ENCODE data around the gene KERA.
"Not testable (repeated sequence)": the region's sequence is repeated elsewhere in the genome, so short reads cannot be mapped to it uniquely, and the experiment has no call there.

Gene KERA, protein sequence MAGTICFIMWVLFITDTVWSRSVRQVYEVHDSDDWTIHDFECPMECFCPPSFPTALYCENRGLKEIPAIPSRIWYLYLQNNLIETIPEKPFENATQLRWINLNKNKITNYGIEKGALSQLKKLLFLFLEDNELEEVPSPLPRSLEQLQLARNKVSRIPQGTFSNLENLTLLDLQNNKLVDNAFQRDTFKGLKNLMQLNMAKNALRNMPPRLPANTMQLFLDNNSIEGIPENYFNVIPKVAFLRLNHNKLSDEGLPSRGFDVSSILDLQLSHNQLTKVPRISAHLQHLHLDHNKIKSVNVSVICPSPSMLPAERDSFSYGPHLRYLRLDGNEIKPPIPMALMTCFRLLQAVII

GRCh38 chr12:91057368-91058165 is at the start of gene KERA:
Gene KERA, minus strand, starts transcription at chr12:91058024. Its CDS starts 1,743 bp downstream, at chr12:91056281.
- DNase-seq = no peak

DNA sequence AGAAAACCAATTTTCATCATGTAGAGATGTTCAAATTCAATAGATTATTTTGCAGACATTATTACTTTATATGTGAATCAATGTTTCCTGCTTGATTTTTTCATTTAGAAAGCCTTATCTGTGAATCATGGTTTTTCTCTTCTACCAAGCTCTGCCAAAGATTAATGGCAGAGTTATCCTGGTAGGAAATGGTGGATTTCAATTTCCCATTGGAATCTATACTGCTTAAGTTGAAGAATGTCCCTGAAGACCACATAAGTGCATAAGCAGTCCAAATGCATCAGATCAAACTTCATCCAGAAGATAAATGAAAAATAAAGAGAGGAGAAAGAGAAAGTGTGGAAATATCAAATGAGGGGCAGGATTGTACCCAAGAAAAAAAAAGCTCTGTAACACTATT is 48.5 kb upstream of the KERA start:
- no peak for DNase-seq

DNA sequence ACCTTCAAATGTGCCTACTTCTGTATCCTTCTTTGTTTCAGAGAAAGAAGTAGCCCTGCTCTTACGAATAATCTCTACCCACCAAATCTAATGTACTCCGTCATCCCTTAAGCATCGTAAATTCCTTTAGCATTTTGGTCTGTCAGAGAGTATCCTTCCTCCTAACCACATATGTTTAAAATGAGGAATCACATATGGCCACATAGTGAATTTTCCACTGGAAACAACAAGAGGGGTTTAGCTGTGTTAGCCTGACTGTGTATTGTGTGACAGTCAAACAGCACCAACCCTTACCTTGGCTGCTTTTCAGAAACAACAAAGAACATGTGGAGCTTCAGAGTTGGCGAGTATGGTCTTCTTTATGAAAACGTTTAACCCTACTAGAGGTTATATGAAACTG is 48.0 kb upstream of the KERA start:
- no peak for DNase-seq

GRCh38 chr12:91104812-91105466 is 47.1 kb upstream of the KERA start:
- no peak for DNase-seq

DNA sequence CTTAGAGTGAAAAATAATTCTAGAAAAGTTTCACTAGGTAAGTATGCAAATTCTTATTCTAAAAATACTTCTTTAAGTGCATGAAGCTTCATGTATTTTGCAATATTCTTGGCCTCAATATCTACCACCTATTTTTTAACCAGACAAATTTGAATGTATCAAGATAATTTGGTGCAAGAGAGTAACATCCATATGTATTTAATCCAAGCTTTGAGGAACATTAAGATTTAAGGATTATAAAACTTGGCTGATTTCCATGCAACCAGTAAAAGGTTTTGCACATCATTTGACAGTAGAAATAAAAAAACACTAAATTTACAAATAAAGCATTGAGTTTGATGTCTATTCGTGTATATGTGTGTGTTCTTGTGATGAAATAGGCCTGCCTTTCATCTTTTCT is 45.8 kb upstream of the KERA start:
- DNase-seq = no peak

DNA sequence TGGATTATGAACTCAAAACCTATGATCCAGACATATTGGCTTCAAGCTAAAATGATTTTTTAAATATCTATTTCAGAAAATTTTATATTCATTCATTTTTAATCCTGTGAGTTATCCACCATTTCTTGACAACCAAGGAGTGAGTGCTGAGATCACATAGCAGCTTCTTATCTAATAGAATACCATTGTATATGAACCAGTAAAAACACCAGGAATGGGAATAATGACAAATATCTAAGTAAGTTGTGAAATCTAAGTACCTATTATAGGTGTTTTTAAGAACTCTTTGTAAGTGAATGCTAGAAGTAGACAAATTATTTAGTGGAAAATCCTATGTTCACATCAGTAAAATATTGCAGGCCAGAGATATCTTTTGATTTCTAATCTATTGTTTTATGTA is 45.3 kb upstream of the KERA start:
- DNase-seq = no peak

GRCh38 chr12:91100906-91101305 is 43.1 kb upstream of the KERA start:
- DNase-seq = no peak

- no peak for DNase-seq
Observed at GRCh38 chr12:91099836-91100235, 42.0 kb upstream of the KERA start.

GRCh38 chr12:91099341-91099740 is 41.5 kb upstream of the KERA start:
- DNase-seq = no peak

GRCh38 chr12:91098941-91099340 is 41.1 kb upstream of the KERA start:
- DNase-seq = no peak

- DNase-seq = no peak
Observed at GRCh38 chr12:91098461-91098860, 40.6 kb upstream of the KERA start.

- no peak for DNase-seq
Observed at GRCh38 chr12:91094957-91095356, 37.1 kb upstream of the KERA start.

GRCh38 chr12:91094032-91094662 is 36.3 kb upstream of the KERA start:
- DNase-seq = no peak

DNA sequence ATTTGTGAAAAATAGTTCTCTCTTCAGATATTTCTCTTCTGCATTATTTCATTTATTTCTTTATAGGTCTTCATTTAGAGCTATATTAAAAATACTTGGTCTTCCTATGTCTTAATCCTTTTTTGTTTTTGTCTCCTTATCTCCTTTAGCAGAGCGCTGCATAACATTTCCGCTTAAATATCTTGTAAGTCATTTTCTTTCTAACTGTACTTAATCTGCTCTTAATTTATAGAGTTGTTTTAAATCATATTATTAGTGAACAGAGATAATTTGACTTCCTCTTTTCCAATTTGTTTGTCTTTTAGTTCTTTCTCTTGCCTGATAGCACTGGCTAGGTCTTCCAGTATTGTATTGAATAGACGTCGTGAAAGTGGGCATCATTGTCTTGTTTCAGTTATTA is 35.5 kb upstream of the KERA start:
- no peak for DNase-seq

- no peak for DNase-seq
Observed at GRCh38 chr12:91091916-91092715, 34.3 kb upstream of the KERA start.

- not testable (repeated sequence) for DNase-seq
Observed at GRCh38 chr12:91089953-91090352, 32.1 kb upstream of the KERA start.

- no peak for DNase-seq
Observed at GRCh38 chr12:91080041-91080440, 22.2 kb upstream of the KERA start.

DNA sequence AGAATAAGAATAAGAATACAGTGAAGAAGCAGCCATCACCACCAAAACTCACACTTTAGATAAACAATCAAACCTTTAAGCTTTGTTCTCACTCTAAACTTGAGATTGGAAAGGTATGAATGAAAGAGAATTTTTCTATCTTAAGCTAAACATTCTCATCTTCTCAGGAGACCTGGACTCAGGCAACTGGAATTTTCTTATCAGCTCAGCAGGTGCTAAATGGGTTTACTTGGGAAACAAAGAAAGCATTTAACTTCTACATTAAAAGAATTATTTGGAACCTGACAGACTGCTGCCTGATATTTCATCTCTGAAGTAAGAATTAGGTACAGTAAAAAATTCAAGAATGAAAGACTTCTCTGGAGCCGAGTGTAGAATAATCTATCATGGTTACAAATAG is 20.7 kb upstream of the KERA start:
- DNase-seq = no peak

- DNase-seq = no peak
Observed at GRCh38 chr12:91077228-91077954, 19.6 kb upstream of the KERA start.

- no peak for DNase-seq
Observed at GRCh38 chr12:91074851-91075250, 17.0 kb upstream of the KERA start.

DNA sequence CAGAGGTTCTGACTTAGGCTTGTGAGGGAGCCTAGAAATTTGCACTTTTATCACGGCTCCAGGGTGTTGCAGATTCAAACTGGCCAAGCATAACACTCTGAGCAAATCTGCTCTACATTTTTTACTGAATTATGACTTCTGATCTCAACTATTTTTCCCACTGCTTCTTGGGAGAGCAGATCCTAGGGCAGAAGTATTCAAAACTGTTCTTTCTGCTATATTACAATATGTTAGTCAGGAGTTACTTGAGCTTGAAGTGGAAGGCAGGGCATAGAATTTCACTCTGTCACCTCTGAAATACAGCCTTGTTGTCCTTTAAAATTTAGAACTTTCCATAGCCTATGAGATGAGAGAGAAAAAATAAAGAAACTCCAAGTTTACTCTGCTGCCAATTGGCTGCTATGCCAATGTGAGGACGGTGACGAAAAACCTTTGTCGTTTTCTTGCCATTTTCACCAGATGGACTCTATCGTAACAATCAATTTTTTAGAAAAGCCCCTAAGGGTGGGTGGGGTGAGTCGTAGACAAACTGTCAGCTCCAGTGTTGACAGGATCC is 16.4 kb upstream of the KERA start:
- no peak for DNase-seq

Measured in CD4-positive, alpha-beta T cell treated with Interleukin-1 beta for 1 hour (primary cell).